GM12878 (cell line): ENCODE measurements around the gene COL5A1. TPM values are rescaled to one million over a fixed set of nuclear protein-coding genes. Genes with fewer than 3 reads are reported as not detected.

Source experiments
- ATAC-seq: fragments of 200-7000 bp; cut with Tn5 transposase; 3 replicates; pipeline ENCODE4 v1.9.1; 2020; ENCODE audit warnings: mild to moderate bottlenecking, moderate library complexity
- BruUV-seq: library from RNA; stranded (reverse); fragments of 400-500 nt; replicated peaks from 2 replicates; lab custom pipeline; 2021; lab: Mats Ljungman, UMichigan
- CTCF ChIA-PET: fragments of 300-600 bp; sonication (Branson Sonifier 250); formaldehyde crosslinking; extraction: SDS; loops from one replicate; lab custom pipeline; 2021; ENCODE audit warnings: inconsistent platforms; lab: Yijun Ruan, JAX
- POLR2A ChIA-PET: fragments of 350-600 bp; formaldehyde crosslinking; extraction: SDS; loops from one replicate; lab custom pipeline; 2021; ENCODE audit warnings: inconsistent platforms; lab: Charles Lee
- RAD21 ChIA-PET: fragments of 300-600 bp; sonication (Branson Sonifier 250); formaldehyde crosslinking; loops from one replicate; lab custom pipeline; 2023; ENCODE audit warnings: antibody characterized with exemption; ENCODE audit not compliant: unreplicated experiment; lab: Charles Lee
- SMC1A ChIA-PET: fragments of 300-600 bp; sonication (Branson Sonifier 250); formaldehyde crosslinking; loops from one replicate; lab custom pipeline; 2023; ENCODE audit not compliant: unreplicated experiment, uncharacterized antibody; lab: Charles Lee
- DNase-seq: peaks from one replicate; pipeline ENCODE4 v3.0.0-alpha.2; 2011; ENCODE audit warnings: low read depth, low spot score
- FAIRE-seq: peaks from 3 replicates; lab custom pipeline; 2011; peaks lifted over from hg19 to GRCh38; lab: Jason Lieb, UNC
- H2AFZ ChIP-seq: 2 replicates; pipeline ENCODE4 v1.6.0; 2011; ENCODE audit warnings: low read depth, low read length, control low read depth; ENCODE audit not compliant: control insufficient read depth
- H3K27ac ChIP-seq: 2 replicates; pipeline ENCODE4 v1.5.1; 2011; ENCODE audit warnings: control low read depth; ENCODE audit not compliant: control insufficient read depth, insufficient read depth
- H3K27me3 ChIP-seq, 2 experiments: replicated peaks in 1 of 2; 2 replicates each; pipeline versions ENCODE4 v1.6.0 to v1.6.1; 2011; ENCODE audit warnings: low read length in 1 of 2; ENCODE audit not compliant: control insufficient read depth in 2 of 2, insufficient read depth in 2 of 2
- H3K36me3 ChIP-seq, 2 experiments: 2 replicates each; pipeline ENCODE4 v1.5.1; 2011; ENCODE audit warnings: low read length in 1 of 2; ENCODE audit not compliant: control insufficient read depth in 2 of 2, insufficient read depth in 2 of 2
- H3K4me1 ChIP-seq: 2 replicates; pipeline ENCODE4 v1.6.1; 2011; ENCODE audit warnings: mild to moderate bottlenecking, low read length, moderate library complexity, mixed read lengths; ENCODE audit not compliant: control insufficient read depth, insufficient read depth
- H3K4me2 ChIP-seq: 2 replicates; pipeline ENCODE4 v1.6.0; 2011; ENCODE audit warnings: control low read depth; ENCODE audit not compliant: control insufficient read depth, insufficient read depth
- H3K4me3 ChIP-seq: fragments of 200-600 bp; sonication (generic); 2 replicates; pipeline ENCODE4 v1.5.1; 2016
- H3K79me2 ChIP-seq: 2 replicates; pipeline ENCODE4 v1.6.0; 2011; ENCODE audit warnings: low read length; ENCODE audit not compliant: control insufficient read depth, insufficient read depth
- H3K9ac ChIP-seq: 2 replicates; pipeline ENCODE4 v1.8.0; 2011; ENCODE audit warnings: low read length, control low read depth, mixed read lengths; ENCODE audit not compliant: control insufficient read depth, insufficient read depth
- H3K9me3 ChIP-seq: replicated peaks from 3 replicates; pipeline ENCODE4 v1.5.1; 2011; ENCODE audit warnings: mild to moderate bottlenecking, low read length; ENCODE audit not compliant: control insufficient read depth, insufficient read depth
- H4K20me1 ChIP-seq: 2 replicates; pipeline ENCODE4 v1.6.0; 2011; ENCODE audit not compliant: control insufficient read depth, insufficient read depth
- CHD2 ChIP-seq: IDR thresholded peaks from 2 replicates; pipeline ENCODE4 v1.6.1; 2011; ENCODE audit warnings: low read depth, low read length, improper control_type of control experiment, borderline replicate concordance
- MYC ChIP-seq: IDR thresholded peaks from 2 replicates; pipeline ENCODE4 v1.6.1; 2011; ENCODE audit warnings: mild to moderate bottlenecking, low read length, moderate library complexity, inconsistent platforms; ENCODE audit not compliant: insufficient read depth, insufficient replicate concordance, insufficient read length, severe bottlenecking
- RAD21 ChIP-seq: IDR thresholded peaks from 2 replicates; pipeline ENCODE4 v1.6.1; 2011; ENCODE audit warnings: mild to moderate bottlenecking, low read depth, low read length, moderate library complexity; ENCODE audit not compliant: insufficient read depth
- SMARCA5 ChIP-seq: fragments of 450-650 bp; IDR thresholded peaks from 2 replicates; pipeline ENCODE4 v1.6.1; 2017; ENCODE audit warnings: mild to moderate bottlenecking
- SPI1 ChIP-seq: IDR thresholded peaks from 2 replicates; pipeline ENCODE4 v1.6.1; 2011; ENCODE audit warnings: low read depth, mild to moderate bottlenecking, low read length, moderate library complexity, borderline replicate concordance; ENCODE audit not compliant: insufficient read depth
- ZNF687 ChIP-seq: fragments of 450-650 bp; IDR thresholded peaks from 2 replicates; pipeline ENCODE4 v1.6.1; 2017; ENCODE audit warnings: mild to moderate bottlenecking, moderate library complexity
- WGBS: methylation state at CpG from one replicate; pipeline ENCODE4 v1.1.6; 2016; ENCODE audit warnings: low lambda C conversion rate; ENCODE audit not compliant: insufficient replicate concordance, insufficient coverage; ENCODE audit errors: missing lambda C conversion rate; 5-methylcytosine and 5-hydroxymethylcytosine counted together
- in situ Hi-C: fragments of 300-500 bp; cut with MboI; formaldehyde crosslinking; loops from 9 replicates; pipeline ENCODE4 v1.14.3; 2018; ENCODE audit warnings: mixed read lengths
- intact Hi-C: fragments of 100-400 bp; cut with micrococcal nuclease; formaldehyde crosslinking; loops from one replicate; pipeline ENCODE4 v1.14.2; 2022; ENCODE audit not compliant: unreplicated experiment
- polyA plus RNA-seq, 11 experiments: library from polyadenylated mRNA; depleted of rRNA in 4 of 11; unstranded in 6 of 11; stranded (reverse) in 5 of 11; fragments of >200 nt; fragmentation: Nextera tagmentation in 4 of 11; fragmentation: Illumina TruSeq in 1 of 11; extraction: Ambion mirVana in 4 of 11; extraction: Trizol in 1 of 11; gene quantifications; 1 replicate in 1 of 11; 2 replicates in 10 of 11; pipeline versions ENCODE4 v1.2.1 to v1.2.3, GENCODE V29; 2011 to 2016; ENCODE audit warnings: inconsistent platforms in 2 of 11, missing spikeins in 2 of 11, low read depth in 1 of 11
- total RNA-seq, 4 experiments: library from RNA; depleted of rRNA in 3 of 4; stranded (reverse); fragments of >200 nt in 3 of 4; fragmentation: Illumina TruSeq in 1 of 4; extraction: Trizol in 1 of 4; gene quantifications; 2 replicates each; pipeline versions ENCODE4 v1.2.1 to v1.2.3, GENCODE V29; 2013 to 2021

Gene COL5A1
- total and polyA plus RNA-seq, 10 of the 15 experiments (the other 5 are each of a cell fraction or from before 2014, with no cell fraction given), result under 0.01 to 0.15 (median 0.13) TPM; not detected in 4

GRCh38 chr9:134818591-134818990, 177.0 kb downstream of the COL5A1 start:
- RAD21 ChIA-PET, result no interaction called here
- intact Hi-C loops, result no loop called here

More at GRCh38 chr9:134818591-134818990, 177.0 kb downstream of the COL5A1 start:
- Histone ChIP-seq H3K9ac (no peak overlapping the region), H3K27ac (no peak overlapping the region), H3K4me2 (no peak overlapping the region), H3K9me3 (no peaks in the 10 kb centered on the region), H3K36me3 (no peaks in the 10 kb centered on the region), H3K4me3 (no peak overlapping the region), H3K27me3 (no peaks in the 10 kb centered on the region; a peak in 2 of 4 replicates), H3K79me2 (no peaks in the 10 kb centered on the region)
- in situ Hi-C loops, result no loop called here
- 72% methylated on average over 15 of the region's 16 CpGs for WGBS
- FAIRE-seq (no peak), ATAC-seq (no peak)
- SMC1A ChIA-PET, result no interaction called here
- POLR2A ChIA-PET, result no interaction called here
- TF ChIP-seq MYC, result no peak
- no peak for TF ChIP-seq SPI1
- TF ChIP-seq CHD2, result no peak
- no peak for TF ChIP-seq ZNF687
- TF ChIP-seq RAD21, result no peak
- no peak for TF ChIP-seq SMARCA5
- TF ChIP-seq, all 136 proteins: peak for 0
- CTCF ChIA-PET, result no interaction called here
- H3K4me1 ChIP-seq, result no peaks in the 10 kb centered on the region
- H2AFZ ChIP-seq, result no peak overlapping the region
- BruUV-seq, result no TSS peak
- no peak for DNase-seq
- H4K20me1 ChIP-seq, result no peaks in the 10 kb centered on the region; the same call in 1 of the 2 replicates
